ENCODE results near the gene PSMD9.

The PSMD9 gene

GRCh38 chr12:121843236-121843982 is 45.2 kb upstream of the PSMD9 start:
- DNase-seq: no peak
- H3K4me3 ChIP-seq (ENCODE audit: low read length): no peak overlapping the region
- H3K9me2 ChIP-seq (replicated peaks; ENCODE audit: insufficient read depth, low read length): no peaks in the 10 kb centered on the region
- no peak overlapping the region for H2AFZ ChIP-seq (ENCODE audit: low read length)
- H4K20me1 ChIP-seq (ENCODE audit: insufficient read depth, low read length): no peaks in the 10 kb centered on the region
- H3K4me2 ChIP-seq (ENCODE audit: low read depth, low read length): no peak overlapping the region
- no peaks in the 10 kb centered on the region for H3K79me2 ChIP-seq (ENCODE audit: low read length)
- H3K9ac ChIP-seq (ENCODE audit: low read length): no peak overlapping the region
- H3K9me3 ChIP-seq (replicated peaks; ENCODE audit: insufficient read depth, low read length): no peaks in the 10 kb centered on the region
- no peaks in the 10 kb centered on the region for H3K36me3 ChIP-seq (replicated peaks; ENCODE audit: insufficient read depth, low read length)
- H3K4me1 ChIP-seq (ENCODE audit: low read length): no peaks in the 10 kb centered on the region
- H3K27ac ChIP-seq (ENCODE audit: low read length): no peak overlapping the region
- H3F3A ChIP-seq (ENCODE audit: insufficient read depth, low read length): no peaks in the 10 kb centered on the region
- TF ChIP-seq CTCF (IDR thresholded peaks at IDR 0.05; ENCODE audit: low read length): no peak
- no peak for TF ChIP-seq EZH2 (optimal IDR thresholded peaks at IDR 0.05; ENCODE audit: low read depth, low read length)
- TF ChIP-seq EZH2phosphoT487 (IDR thresholded peaks at IDR 0.05; ENCODE audit: low read length): no peak
- H3K27me3 ChIP-seq (replicated peaks; ENCODE audit: insufficient read depth, low read length): no peaks in the 10 kb centered on the region

- Histone ChIP-seq H3K4me3 (ENCODE audit: low read length) (no peak overlapping the region), H3F3A (ENCODE audit: insufficient read depth, low read length) (no peaks in the 10 kb centered on the region), H3K27me3 (replicated peaks; ENCODE audit: insufficient read depth, low read length) (no peaks in the 10 kb centered on the region), H3K9me2 (replicated peaks; ENCODE audit: insufficient read depth, low read length) (no peaks in the 10 kb centered on the region), H3K4me1 (ENCODE audit: low read length) (no peaks in the 10 kb centered on the region), H3K79me2 (ENCODE audit: low read length) (no peaks in the 10 kb centered on the region), H3K36me3 (replicated peaks; ENCODE audit: insufficient read depth, low read length) (no peaks in the 10 kb centered on the region), H3K9ac (ENCODE audit: low read length) (no peak overlapping the region), H3K4me2 (ENCODE audit: low read depth, low read length) (no peak overlapping the region), H4K20me1 (ENCODE audit: insufficient read depth, low read length) (no peaks in the 10 kb centered on the region), H3K27ac (ENCODE audit: low read length) (no peak overlapping the region), H3K9me3 (replicated peaks; ENCODE audit: insufficient read depth, low read length) (no peaks in the 10 kb centered on the region), H2AFZ (ENCODE audit: low read length) (no peak overlapping the region)
- no peak for TF ChIP-seq CTCF (IDR thresholded peaks at IDR 0.05; ENCODE audit: low read length)
- DNase-seq: no peak
These were observed 42.9 kb upstream of the PSMD9 start for GRCh38 chr12:121845701-121846100.

GRCh38 chr12:121849211-121849610 is 39.4 kb upstream of the PSMD9 start:
- Histone ChIP-seq H3K9ac (ENCODE audit: low read length) (no peak overlapping the region), H3K4me2 (ENCODE audit: low read depth, low read length) (no peak overlapping the region), H3F3A (ENCODE audit: insufficient read depth, low read length) (no peaks in the 10 kb centered on the region), H4K20me1 (ENCODE audit: insufficient read depth, low read length) (no peaks in the 10 kb centered on the region), H3K27ac (ENCODE audit: low read length) (no peak overlapping the region), H3K9me3 (replicated peaks; ENCODE audit: insufficient read depth, low read length) (no peaks in the 10 kb centered on the region), H3K9me2 (replicated peaks; ENCODE audit: insufficient read depth, low read length) (no peaks in the 10 kb centered on the region), H3K79me2 (ENCODE audit: low read length) (no peaks in the 10 kb centered on the region), H3K4me1 (ENCODE audit: low read length) (no peaks in the 10 kb centered on the region), H2AFZ (ENCODE audit: low read length) (no peak overlapping the region), H3K36me3 (replicated peaks; ENCODE audit: insufficient read depth, low read length) (no peaks in the 10 kb centered on the region), H3K4me3 (ENCODE audit: low read length) (no peak overlapping the region), H3K27me3 (replicated peaks; ENCODE audit: insufficient read depth, low read length) (no peaks in the 10 kb centered on the region)
- TF ChIP-seq EZH2 (optimal IDR thresholded peaks at IDR 0.05; ENCODE audit: low read depth, low read length) (no peak), CTCF (IDR thresholded peaks at IDR 0.05; ENCODE audit: low read length) (no peak), EZH2phosphoT487 (IDR thresholded peaks at IDR 0.05; ENCODE audit: low read length) (no peak)
- DNase-seq: no peak
